Measurements from ENCODE around the gene HMBS. TPM values are rescaled to one million over a fixed set of nuclear protein-coding genes. Genes with fewer than 3 reads are reported as not detected.

HMBS gene
- total RNA-seq, 1 donor from 2014 or later, result 58.4 TPM

- H3K27ac Mint-ChIP-seq (ENCODE audit: unreplicated experiment), result no peak overlapping the region
- no peaks in the 10 kb centered on the region for H3K36me3 Mint-ChIP-seq (ENCODE audit: low read depth)
- H3K27me3 Mint-ChIP-seq (ENCODE audit: low read depth), result no peaks in the 10 kb centered on the region
- H3K9me3 Mint-ChIP-seq, result no peaks in the 10 kb centered on the region
- TF ChIP-seq CTCF (conservative IDR thresholded peaks at IDR 0.05), result no peak
- DNase-seq (ENCODE audit: low read depth, low spot score), result no peak
- H3K4me3 Mint-ChIP-seq, result no peak overlapping the region
- no peaks in the 10 kb centered on the region for H3K4me1 Mint-ChIP-seq
Measured at GRCh38 chr11:119114351-119114750, 29.7 kb downstream of the HMBS start.

- no peaks in the 10 kb centered on the region for H3K27me3 Mint-ChIP-seq (ENCODE audit: low read depth)
- H3K4me1 Mint-ChIP-seq, result peaks cover 6% of the 10 kb centered on the region
- H3K27ac Mint-ChIP-seq (ENCODE audit: unreplicated experiment), result no peak overlapping the region
- no peak for DNase-seq (ENCODE audit: low read depth, low spot score)
- TF ChIP-seq CTCF (conservative IDR thresholded peaks at IDR 0.05), result no peak
- H3K36me3 Mint-ChIP-seq (ENCODE audit: low read depth), result no peaks in the 10 kb centered on the region
- H3K4me3 Mint-ChIP-seq, result peak overlapping the region; percentile 29
- no peaks in the 10 kb centered on the region for H3K9me3 Mint-ChIP-seq
Measured at GRCh38 chr11:119115484-119116234, 31.0 kb downstream of the HMBS start.

GRCh38 chr11:119116235-119116594, 31.5 kb downstream of the HMBS start:
- no peak for DNase-seq (ENCODE audit: low read depth, low spot score)

GRCh38 chr11:119116601-119117000, 31.9 kb downstream of the HMBS start:
- Mint-ChIP-seq H3K27ac (ENCODE audit: unreplicated experiment) (peak overlapping the region; percentile 67), H3K36me3 (ENCODE audit: low read depth) (no peaks in the 10 kb centered on the region), H3K27me3 (ENCODE audit: low read depth) (no peaks in the 10 kb centered on the region), H3K4me1 (peaks cover 14% of the 10 kb centered on the region), H3K4me3 (no peak overlapping the region), H3K9me3 (no peaks in the 10 kb centered on the region)
- TF ChIP-seq CTCF (conservative IDR thresholded peaks at IDR 0.05), result no peak
- DNase-seq (ENCODE audit: low read depth, low spot score), result no peak

More at GRCh38 chr11:119116235-119116594, 31.5 kb downstream of the HMBS start:
- H3K4me1 Mint-ChIP-seq, result peaks cover 12% of the 10 kb centered on the region
- no peak overlapping the region for H3K27ac Mint-ChIP-seq (ENCODE audit: unreplicated experiment)
- H3K4me3 Mint-ChIP-seq, result no peak overlapping the region
- H3K9me3 Mint-ChIP-seq, result no peaks in the 10 kb centered on the region
- no peaks in the 10 kb centered on the region for H3K27me3 Mint-ChIP-seq (ENCODE audit: low read depth)
- H3K36me3 Mint-ChIP-seq (ENCODE audit: low read depth), result no peaks in the 10 kb centered on the region
- TF ChIP-seq CTCF (conservative IDR thresholded peaks at IDR 0.05), result no peak

- DNase-seq (ENCODE audit: low read depth, low spot score), result no peak
- no peak for TF ChIP-seq CTCF (conservative IDR thresholded peaks at IDR 0.05)
- H3K9me3 Mint-ChIP-seq, result no peaks in the 10 kb centered on the region
- H3K36me3 Mint-ChIP-seq (ENCODE audit: low read depth), result no peaks in the 10 kb centered on the region
- H3K4me3 Mint-ChIP-seq, result no peak overlapping the region
- H3K27me3 Mint-ChIP-seq (ENCODE audit: low read depth), result no peaks in the 10 kb centered on the region
- peak overlapping the region; percentile 67 for H3K27ac Mint-ChIP-seq (ENCODE audit: unreplicated experiment)
- H3K4me1 Mint-ChIP-seq, result peaks cover 18% of the 10 kb centered on the region
Measured at GRCh38 chr11:119117004-119117706, 32.5 kb downstream of the HMBS start.
